CD14-positive monocyte (primary cell): Measurements from ENCODE around the gene FNIP2. TPM values are rescaled to one million over a fixed set of nuclear protein-coding genes. Genes with fewer than 3 reads are reported as not detected.

Source experiments
- DNase-seq, 3 donors: peaks; one replicate each; pipeline ENCODE4 v3.0.0-alpha.2; 2011 to 2022
- H2AFZ ChIP-seq: 2 replicates; pipeline ENCODE4 v1.6.0; 2012; ENCODE audit warnings: mild to moderate bottlenecking, low read depth, low read length, inconsistent platforms; ENCODE audit not compliant: insufficient read depth, poor library complexity, severe bottlenecking
- H3K27ac ChIP-seq, 2 donors: 1 replicate in 1 of 2; 2 replicates in 1 of 2; pipeline ENCODE4 v1.5.1; 2012 to 2013; ENCODE audit warnings: low read length in 2 of 2, control low read depth in 1 of 2, inconsistent platforms in 1 of 2, low read depth in 1 of 2, mild to moderate bottlenecking in 1 of 2
- H3K27me3 ChIP-seq, 2 donors: one replicate each; pipeline versions ENCODE4 v1.6.0 to v1.6.1; 2011 to 2013; ENCODE audit warnings: low read length in 2 of 2; ENCODE audit not compliant: control insufficient read depth in 2 of 2, insufficient read depth in 2 of 2
- H3K36me3 ChIP-seq, 2 donors: replicated peaks in 1 of 2; 1 replicate in 1 of 2; 2 replicates in 1 of 2; pipeline versions ENCODE4 v1.5.1 to v1.6.1; 2012 to 2013; ENCODE audit warnings: low read length in 2 of 2, control low read depth in 1 of 2, inconsistent platforms in 1 of 2, mild to moderate bottlenecking in 1 of 2; ENCODE audit not compliant: insufficient read depth in 2 of 2, control insufficient read depth in 1 of 2
- H3K4me1 ChIP-seq, 2 donors: 1 replicate in 1 of 2; 2 replicates in 1 of 2; pipeline versions ENCODE4 v1.5.1 to v1.6.1; 2012 to 2013; ENCODE audit warnings: low read length in 2 of 2, control low read depth in 1 of 2, inconsistent platforms in 1 of 2, mild to moderate bottlenecking in 1 of 2, moderate library complexity in 1 of 2; ENCODE audit not compliant: insufficient read depth in 2 of 2, control insufficient read depth in 1 of 2
- H3K4me2 ChIP-seq: replicated peaks from 2 replicates; pipeline ENCODE3; 2012; ENCODE audit warnings: low read length, moderate library complexity, mild to moderate bottlenecking; ENCODE audit not compliant: poor library complexity, severe bottlenecking; ENCODE audit errors: extremely low read depth
- H3K4me3 ChIP-seq, 3 experiments: fragments of 200-600 bp in 1 of 3; sonication (generic) in 1 of 3; replicated peaks in 1 of 3; 1 replicate in 2 of 3; 2 replicates in 1 of 3; pipeline ENCODE4 v1.5.1; 2011 to 2013; ENCODE audit warnings: low read length in 3 of 3, mild to moderate bottlenecking in 3 of 3, control low read depth in 2 of 3, low read depth in 2 of 3, inconsistent platforms in 1 of 3, moderate library complexity in 1 of 3
- H3K79me2 ChIP-seq: 2 replicates; pipeline ENCODE4 v1.6.0; 2012; ENCODE audit warnings: mild to moderate bottlenecking, control low read depth, inconsistent platforms, low read length, moderate library complexity; ENCODE audit not compliant: insufficient read depth
- H3K9ac ChIP-seq: 2 replicates; pipeline ENCODE4 v1.6.0; 2017; ENCODE audit warnings: low read length, mild to moderate bottlenecking; ENCODE audit not compliant: insufficient read depth, poor library complexity, severe bottlenecking
- H3K9me3 ChIP-seq, 2 donors: replicated peaks in 1 of 2; 1 replicate in 1 of 2; 2 replicates in 1 of 2; pipeline versions ENCODE4 v1.5.1 to v1.6.1; 2012 to 2013; ENCODE audit warnings: low read length in 2 of 2, control low read depth in 1 of 2; ENCODE audit not compliant: control insufficient read depth in 1 of 2, insufficient read depth in 1 of 2
- H4K20me1 ChIP-seq: 2 replicates; pipeline ENCODE4 v1.6.0; 2012; ENCODE audit warnings: mild to moderate bottlenecking, low read length, control low read depth, moderate library complexity; ENCODE audit not compliant: insufficient read depth
- H3K27ac Mint-ChIP-seq, 7 donors: one replicate each; pipeline ENCODE4 v1.8.0; 2020; ENCODE audit warnings: mild to moderate bottlenecking in 7 of 7, mixed read lengths in 7 of 7, moderate library complexity in 6 of 7, inconsistent platforms in 2 of 7
- H3K27me3 Mint-ChIP-seq, 3 donors: one replicate each; pipeline ENCODE4 v1.8.0; 2021 to 2022; ENCODE audit warnings: low read depth in 3 of 3, mild to moderate bottlenecking in 3 of 3, mixed read lengths in 3 of 3, moderate library complexity in 3 of 3, inconsistent platforms in 1 of 3
- H3K36me3 Mint-ChIP-seq, 2 donors: one replicate each; pipeline ENCODE4 v1.8.0; 2020; ENCODE audit warnings: mixed read lengths in 2 of 2, inconsistent platforms in 1 of 2, mild to moderate bottlenecking in 1 of 2
- H3K4me1 Mint-ChIP-seq: one replicate; pipeline ENCODE4 v1.8.0; 2020; ENCODE audit warnings: mild to moderate bottlenecking, mixed read lengths
- H3K4me3 Mint-ChIP-seq, 2 donors: one replicate each; pipeline ENCODE4 v1.8.0; 2020; ENCODE audit warnings: mild to moderate bottlenecking in 2 of 2, mixed read lengths in 2 of 2, moderate library complexity in 1 of 2
- H3K9me3 Mint-ChIP-seq, 7 donors: one replicate each; pipeline ENCODE4 v1.8.0; 2020 to 2022; ENCODE audit warnings: mixed read lengths in 7 of 7, mild to moderate bottlenecking in 6 of 7, moderate library complexity in 6 of 7, inconsistent platforms in 2 of 7
- CTCF ChIP-seq: fragments of 200-600 bp; IDR thresholded peaks from one replicate; pipeline ENCODE4 v1.8.0; 2022; ENCODE audit warnings: antibody characterized with exemption, mild to moderate bottlenecking
- WGBS: methylation state at CpG from one replicate; pipeline ENCODE4 v1.1.5; 2013; ENCODE audit warnings: missing lambda C conversion rate; ENCODE audit not compliant: insufficient coverage; 5-methylcytosine and 5-hydroxymethylcytosine counted together
- intact Hi-C, 2 donors: fragments of 100-400 bp; cut with micrococcal nuclease; formaldehyde crosslinking; loops; one replicate each; pipeline versions ENCODE4 v1.15.0 to v1.15.1; 2023
- polyA plus RNA-seq, 3 donors: library from polyadenylated mRNA; depleted of rRNA in 1 of 3; unstranded in 2 of 3; stranded (reverse) in 1 of 3; fragments of 300-500 nt in 2 of 3; fragments of >200 nt in 1 of 3; fragmentation: Illumina TruSeq in 2 of 3; gene quantifications; 1 replicate in 2 of 3; 2 replicates in 1 of 3; pipeline ENCODE4 v1.2.3, GENCODE V29; 2012 to 2021

Gene FNIP2
- polyA plus RNA-seq, 3 donors = 3.5 to 7.7 (median 5.7) TPM

- H3K4me1 Mint-ChIP-seq = peaks cover 9% of the 10 kb centered on the region
- intact Hi-C loops = no loop called here
- peaks cover 0 to 8% (median 2%) of the 10 kb centered on the region in 3 donors for H3K27me3 Mint-ChIP-seq
Measured at GRCh38 chr4:158756588-158756987, 12.2 kb upstream of the FNIP2 start.

GRCh38 chr4:158758142-158758541 lies 10.7 kb upstream of the FNIP2 start:
- Mint-ChIP-seq H3K27ac (no peak overlapping the region), H3K36me3 (no peaks in the 10 kb centered on the region), H3K9me3 (peaks cover 2 to 11% (median 7%) of the 10 kb centered on the region in 7 donors), H3K4me3 (no peak overlapping the region), H3K27me3 (peaks cover 0 to 8% (median 3%) of the 10 kb centered on the region in 3 donors), H3K4me1 (peaks cover 9% of the 10 kb centered on the region)
- Histone ChIP-seq H3K9ac (no peak overlapping the region), H3K9me3 (no peaks in the 10 kb centered on the region), H3K36me3 (no peaks in the 10 kb centered on the region), H2AFZ (no peak overlapping the region), H3K4me1 (no peaks in the 10 kb centered on the region), H3K79me2 (no peaks in the 10 kb centered on the region), H3K27ac (no peak overlapping the region), H4K20me1 (no peaks in the 10 kb centered on the region), H3K27me3 (no peaks in the 10 kb centered on the region), H3K4me3 (no peak overlapping the region), H3K4me2 (no peak overlapping the region)
- intact Hi-C loops = no loop called here
- TF ChIP-seq CTCF = no peak
- 80% methylated on average over 1 of the region's 4 CpGs for WGBS
- no peak for DNase-seq

More at GRCh38 chr4:158756588-158756987, 12.2 kb upstream of the FNIP2 start:
- no peak overlapping the region for H3K4me3 ChIP-seq
- H3K36me3 Mint-ChIP-seq = no peaks in the 10 kb centered on the region
- peaks cover 2 to 11% (median 7%) of the 10 kb centered on the region in 7 donors for H3K9me3 Mint-ChIP-seq
- TF ChIP-seq CTCF = no peak
- no peaks in the 10 kb centered on the region for H3K9me3 ChIP-seq
- H2AFZ ChIP-seq = no peak overlapping the region
- H3K9ac ChIP-seq = no peak overlapping the region
- no peaks in the 10 kb centered on the region for H3K4me1 ChIP-seq
- no peak overlapping the region for H3K4me2 ChIP-seq
- H3K27me3 ChIP-seq = no peaks in the 10 kb centered on the region
- DNase-seq = no peak
- no peak overlapping the region for H3K27ac Mint-ChIP-seq
- no peaks in the 10 kb centered on the region for H4K20me1 ChIP-seq
- H3K4me3 Mint-ChIP-seq = no peak overlapping the region
- no peak overlapping the region for H3K27ac ChIP-seq
- no peaks in the 10 kb centered on the region for H3K79me2 ChIP-seq
- no peaks in the 10 kb centered on the region for H3K36me3 ChIP-seq
